Measurements from ENCODE around the gene MTA1.

The MTA1 gene

GRCh38 chr14:105386581-105387529, 32.8 kb upstream of the MTA1 start:
- DNase-seq (ENCODE audit: low read depth, low spot score) = no peak

GRCh38 chr14:105387530-105387922, 32.1 kb upstream of the MTA1 start:
- DNase-seq (ENCODE audit: low read depth, low spot score) = no peak

GRCh38 chr14:105388110-105388951, 31.3 kb upstream of the MTA1 start:
- DNase-seq (ENCODE audit: low read depth, low spot score) = no peak

- DNase-seq (ENCODE audit: low read depth, low spot score) = no peak
Measured at GRCh38 chr14:105388976-105389375, 30.7 kb upstream of the MTA1 start.

- no peak for DNase-seq (ENCODE audit: low read depth, low spot score)
Measured at GRCh38 chr14:105389534-105389933, 30.1 kb upstream of the MTA1 start.

- no peak for DNase-seq (ENCODE audit: low read depth, low spot score)
Measured at GRCh38 chr14:105389976-105390848, 29.4 kb upstream of the MTA1 start.

- DNase-seq (ENCODE audit: low read depth, low spot score) = no peak
Measured at GRCh38 chr14:105390849-105391500, 28.7 kb upstream of the MTA1 start.

- DNase-seq (ENCODE audit: low read depth, low spot score) = no peak
Measured at GRCh38 chr14:105391541-105391940, 28.1 kb upstream of the MTA1 start.

- no peak for DNase-seq (ENCODE audit: low read depth, low spot score)
Measured at GRCh38 chr14:105392131-105393090, 27.2 kb upstream of the MTA1 start.

- no peak for DNase-seq (ENCODE audit: low read depth, low spot score)
Measured at GRCh38 chr14:105393151-105393550, 26.5 kb upstream of the MTA1 start.

- DNase-seq (ENCODE audit: low read depth, low spot score) = no peak
Measured at GRCh38 chr14:105394714-105395537, 24.7 kb upstream of the MTA1 start.

- no peak for DNase-seq (ENCODE audit: low read depth, low spot score)
Measured at GRCh38 chr14:105395538-105395854, 24.1 kb upstream of the MTA1 start.

GRCh38 chr14:105397350-105397931, 22.2 kb upstream of the MTA1 start:
- DNase-seq (ENCODE audit: low read depth, low spot score) = no peak

- peak; percentile 93 for DNase-seq (ENCODE audit: low read depth, low spot score)
Measured at GRCh38 chr14:105398044-105398725, 21.4 kb upstream of the MTA1 start, which contains the start of gene TEX22. TSS of gene TEX22 (plus strand) at chr14:105398538. CDS start at chr14:105399341, 803 bp downstream.

- no peak for DNase-seq (ENCODE audit: low read depth, low spot score)
Measured at GRCh38 chr14:105398726-105399465, 20.7 kb upstream of the MTA1 start.

GRCh38 chr14:105399466-105399775, 20.2 kb upstream of the MTA1 start:
- no peak for DNase-seq (ENCODE audit: low read depth, low spot score)

GRCh38 chr14:105400016-105400415, 19.6 kb upstream of the MTA1 start:
- no peak for DNase-seq (ENCODE audit: low read depth, low spot score)

- no peak for DNase-seq (ENCODE audit: low read depth, low spot score)
Measured at GRCh38 chr14:105401699-105402098, 17.9 kb upstream of the MTA1 start.
